NCI-H1092 (cell line): ENCODE results near the gene BUB3.
"Not testable (repeated sequence)": the region's sequence is repeated elsewhere in the genome, so short reads cannot be mapped to it uniquely, and the experiment has no call there.

Source experiments
- DNase-seq: peaks from one replicate; lab custom pipeline; 2025; lab: John Stamatoyannopoulos, UW

BUB3 gene

DNA sequence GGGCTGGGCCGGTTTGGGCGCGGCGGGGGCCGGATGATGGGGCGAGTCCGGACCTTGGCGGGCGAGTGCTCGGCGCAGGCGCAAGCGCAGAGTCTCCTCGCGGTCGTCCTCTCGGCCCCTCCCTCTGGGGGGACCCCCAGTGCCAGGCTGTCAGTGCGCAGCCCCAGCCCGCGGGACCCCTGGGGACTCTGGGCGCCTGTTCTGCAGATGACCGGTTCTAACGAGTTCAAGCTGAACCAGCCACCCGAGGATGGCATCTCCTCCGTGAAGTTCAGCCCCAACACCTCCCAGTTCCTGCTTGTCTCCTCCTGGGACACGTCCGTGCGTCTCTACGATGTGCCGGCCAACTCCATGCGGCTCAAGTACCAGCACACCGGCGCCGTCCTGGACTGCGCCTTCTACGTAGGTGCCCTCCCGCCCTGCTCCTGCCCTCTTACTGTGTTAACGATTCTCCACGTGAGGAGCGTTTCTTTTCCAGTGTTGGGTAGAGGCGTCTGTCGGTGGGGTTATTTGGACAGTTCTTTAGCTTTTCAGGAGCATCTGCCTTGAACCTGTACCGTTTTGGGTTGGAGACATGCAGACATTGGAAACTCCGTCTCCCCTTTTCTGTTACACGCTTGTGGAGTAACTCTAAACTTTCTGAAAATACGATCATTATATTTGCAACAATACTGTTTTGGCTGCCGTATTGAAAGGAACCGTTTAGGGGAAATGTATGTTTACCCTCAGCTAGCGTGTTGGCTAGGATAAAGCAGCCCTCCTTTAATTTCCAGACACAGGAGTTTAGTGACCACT lies 706 bp downstream of the BUB3 start:
- no peak for DNase-seq

- DNase-seq, result no peak
These were observed 1.9 kb downstream of the BUB3 start for GRCh38 chr10:123156078-123156477.

GRCh38 chr10:123157210-123157609 lies 3.0 kb downstream of the BUB3 start:
- DNase-seq, result no peak

DNA sequence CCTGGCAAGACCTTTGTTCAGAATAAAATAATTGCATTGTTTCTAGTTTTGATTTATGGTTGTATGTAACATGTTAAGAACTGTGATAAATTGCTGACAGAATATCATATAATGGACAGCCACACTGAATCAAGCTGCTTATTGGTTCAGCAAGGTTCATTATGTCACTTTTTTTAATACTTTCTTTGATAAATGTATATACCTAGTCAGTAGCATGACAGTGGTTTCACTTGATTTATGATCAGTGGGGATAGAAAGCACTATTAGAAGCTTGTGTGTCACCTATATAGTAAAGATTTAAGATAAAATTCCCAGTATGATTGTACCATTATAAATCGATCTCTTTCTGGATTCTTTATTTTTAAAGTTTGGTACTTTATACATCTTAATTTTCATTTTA lies 4.5 kb downstream of the BUB3 start:
- DNase-seq, result no peak

GRCh38 chr10:123160311-123160980 lies 6.2 kb downstream of the BUB3 start:
- no peak for DNase-seq

DNA sequence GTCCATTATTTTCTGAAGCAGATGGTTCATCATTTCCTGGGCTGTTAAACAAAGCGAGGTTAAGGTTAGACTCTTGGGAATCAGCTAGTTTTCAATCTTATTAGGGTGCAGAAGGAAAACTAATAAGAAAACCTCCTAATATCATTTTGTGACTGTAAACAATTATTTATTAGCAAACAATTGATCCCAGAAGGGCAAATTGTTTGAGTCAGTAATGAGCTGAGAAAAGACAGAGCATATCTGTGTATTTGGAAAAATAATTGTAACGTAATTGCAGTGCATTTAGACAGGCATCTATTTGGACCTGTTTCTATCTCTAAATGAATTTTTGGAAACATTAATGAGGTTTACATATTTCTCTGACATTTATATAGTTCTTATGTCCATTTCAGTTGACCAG lies 10.1 kb downstream of the BUB3 start:
- DNase-seq, result no peak

DNA sequence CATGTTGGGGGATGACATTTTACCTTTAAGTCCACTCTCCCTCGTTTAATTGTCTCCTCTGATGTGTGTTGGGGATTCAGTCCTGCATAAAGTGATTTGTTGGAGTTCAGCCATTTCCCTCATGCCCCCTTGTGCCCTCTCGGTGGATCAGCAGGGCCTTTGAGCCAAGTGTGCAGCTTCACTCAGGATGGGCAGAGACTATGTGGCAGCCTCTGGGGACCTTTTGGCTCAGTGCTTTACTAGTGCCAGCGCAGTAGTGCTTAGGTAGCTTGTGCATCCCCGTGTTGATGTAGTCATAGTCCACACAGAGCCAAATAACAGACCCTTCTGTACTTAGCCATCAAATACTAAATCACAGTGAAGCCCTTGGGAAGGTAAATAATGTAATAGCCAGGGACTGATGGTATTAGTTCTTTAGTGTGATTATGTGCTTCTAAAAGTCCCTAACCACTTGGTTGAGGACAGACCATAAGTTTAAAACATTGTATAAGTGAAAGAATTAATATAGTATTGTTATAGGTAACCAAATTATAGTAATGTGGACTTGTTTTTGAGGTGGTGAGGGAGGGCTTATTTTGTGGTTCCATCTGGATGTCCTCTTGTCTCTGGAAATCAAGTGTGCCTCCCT lies 11.4 kb downstream of the BUB3 start:
- DNase-seq, result peak; percentile 28

DNA sequence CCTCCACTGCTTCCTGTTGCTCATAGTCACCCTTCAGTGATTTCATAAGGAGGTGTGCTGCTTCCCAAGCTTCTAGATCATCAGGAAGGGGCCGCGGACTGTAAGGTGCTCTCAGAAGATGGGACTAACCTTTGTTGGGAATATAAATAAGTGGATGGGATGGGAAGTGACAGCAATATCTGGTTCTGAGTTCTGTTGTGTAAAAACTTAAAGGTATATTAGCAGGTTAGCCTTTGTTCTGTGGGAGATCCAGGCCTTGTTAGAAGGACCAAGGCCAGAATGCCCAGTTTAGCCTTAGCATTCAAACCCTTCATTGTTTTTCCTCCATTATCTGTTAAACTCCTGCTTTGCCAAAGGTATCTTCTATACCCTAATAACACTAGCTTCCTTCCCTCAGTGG lies 12.4 kb downstream of the BUB3 start:
- DNase-seq, result no peak

DNA sequence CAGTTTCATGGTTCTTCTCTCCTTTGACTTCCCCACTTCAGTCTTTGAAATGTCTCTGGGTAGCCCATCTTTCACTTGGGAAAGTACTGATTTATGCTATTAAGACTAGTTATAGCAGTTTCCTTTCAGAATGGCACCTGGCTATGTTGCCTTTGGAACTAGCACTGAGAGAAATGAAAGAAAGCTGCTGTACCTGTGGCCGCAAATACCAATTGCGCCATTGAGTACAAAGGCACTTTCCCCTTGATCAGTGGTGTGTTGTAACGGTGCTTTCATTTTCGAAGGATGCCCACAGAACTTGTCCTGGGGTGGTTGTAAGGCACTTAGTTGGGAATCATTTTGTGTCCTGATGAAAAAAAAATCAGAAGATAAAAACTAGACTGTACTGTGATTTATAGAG lies 16.8 kb downstream of the BUB3 start:
- DNase-seq, result no peak

DNA sequence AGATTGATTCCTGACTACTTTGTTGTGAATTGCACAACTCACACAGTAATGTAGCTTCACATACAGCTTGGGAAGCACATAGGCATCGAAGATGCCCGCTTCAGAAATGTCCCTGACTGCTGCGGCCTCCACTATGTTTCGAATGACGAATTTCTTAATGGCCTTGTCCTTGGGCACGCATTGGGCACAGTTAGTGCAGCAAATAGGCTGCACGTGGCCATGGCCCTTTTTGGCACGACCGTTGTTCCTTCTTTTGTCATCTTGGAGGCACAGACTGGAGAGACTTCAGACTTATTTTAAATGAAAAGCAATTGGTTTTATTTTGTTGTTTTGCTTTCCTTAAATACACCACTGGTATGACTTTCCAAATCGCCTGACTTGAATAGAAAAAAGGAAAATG lies 17.4 kb downstream of the BUB3 start:
- not testable (repeated sequence) for DNase-seq

DNA sequence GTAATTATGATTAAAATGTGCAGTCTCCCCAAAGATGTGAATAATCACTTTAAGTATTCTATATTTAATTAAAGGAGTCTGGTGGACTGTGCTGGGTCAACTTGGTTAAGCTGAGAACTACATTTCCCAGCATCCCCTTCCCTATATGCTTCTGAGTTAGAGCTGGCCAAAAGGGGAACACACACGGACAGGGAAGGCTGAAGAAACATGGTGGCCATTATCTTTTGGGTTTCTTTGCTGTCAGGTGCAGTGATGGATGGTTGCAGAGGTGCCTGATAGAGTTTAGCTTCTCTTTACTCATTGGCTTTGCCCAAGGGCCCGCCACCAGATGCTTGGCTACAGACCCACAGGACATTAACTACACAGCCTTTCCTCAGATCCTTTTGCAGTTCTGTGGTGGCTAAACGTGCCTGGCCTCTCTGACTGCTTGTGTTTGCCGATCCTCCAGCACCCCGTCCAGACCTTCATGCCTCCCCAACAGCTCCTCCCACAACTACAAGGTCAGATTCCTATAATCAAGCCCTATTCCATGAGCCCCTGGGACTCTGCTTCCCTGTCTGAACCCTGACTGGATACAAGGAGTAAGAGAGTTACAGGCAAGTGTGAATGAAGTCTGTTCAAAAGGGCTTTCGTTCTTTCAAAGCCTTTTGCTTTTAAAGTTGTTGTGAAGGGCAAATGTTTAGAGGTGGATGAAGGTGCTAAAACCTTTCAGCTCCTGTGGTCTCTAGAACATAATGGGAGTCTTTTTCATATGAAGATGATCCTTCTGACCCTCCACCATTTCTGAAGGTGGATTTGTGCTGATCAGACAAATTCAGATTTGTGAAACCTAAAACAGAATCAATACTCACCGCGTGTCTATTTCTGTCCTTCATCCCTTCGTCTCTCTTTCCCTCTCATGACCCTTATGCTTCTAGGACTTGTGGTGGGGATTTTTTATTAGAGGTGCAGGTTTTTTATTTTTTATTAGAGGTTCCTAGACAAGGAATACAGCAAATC lies 21.5 kb downstream of the BUB3 start:
- no peak for DNase-seq

- DNase-seq, result not testable (repeated sequence)
These were observed 24.2 kb downstream of the BUB3 start for GRCh38 chr10:123178390-123178789.

DNA sequence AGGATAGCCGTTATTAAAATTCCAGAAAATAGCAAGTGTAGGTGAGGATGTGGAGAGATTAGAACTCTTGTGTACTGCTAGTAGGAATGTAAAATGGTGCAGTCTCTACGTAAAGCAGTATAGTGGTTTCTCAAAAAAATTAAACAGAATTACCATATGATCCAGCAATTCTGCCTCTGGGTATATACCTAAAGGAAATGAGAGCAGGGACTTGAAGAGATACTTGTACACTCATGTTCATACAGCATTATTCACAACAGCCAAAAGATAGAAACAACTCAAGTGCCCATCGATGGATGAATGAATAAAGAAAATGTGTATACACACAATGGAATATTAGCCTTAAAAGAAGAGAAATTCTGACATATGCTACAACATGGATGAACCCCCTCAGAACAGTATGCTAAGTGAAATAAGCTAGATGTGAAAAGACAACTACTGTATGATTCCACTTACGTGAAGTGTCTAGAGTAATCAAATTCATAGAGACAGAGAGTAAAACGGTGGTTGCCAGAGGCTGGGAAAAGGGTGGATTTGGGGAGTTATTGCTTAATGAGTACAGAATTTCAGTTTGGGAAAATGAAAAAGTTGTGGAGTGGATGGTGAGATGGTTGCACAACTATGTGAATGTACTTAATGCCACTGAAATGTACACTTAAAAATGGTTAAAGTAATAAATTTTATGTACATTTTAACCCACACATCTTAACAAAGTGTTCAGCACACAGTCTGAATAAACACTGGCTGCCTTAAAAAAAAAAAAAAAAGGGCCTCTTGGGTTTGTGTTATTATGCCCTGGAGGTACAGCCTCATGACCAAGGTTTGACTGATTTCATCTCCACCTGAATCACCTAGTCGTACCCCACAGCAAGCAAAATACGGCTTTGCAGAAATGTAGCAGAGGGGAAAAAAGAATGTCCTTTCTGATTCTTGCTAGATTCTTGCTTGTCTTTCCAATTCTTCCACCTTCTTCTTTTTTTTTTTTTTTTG lies 26.2 kb downstream of the BUB3 start:
- no peak for DNase-seq

- DNase-seq, result no peak
These were observed 29.5 kb downstream of the BUB3 start for GRCh38 chr10:123183724-123184123.

DNA sequence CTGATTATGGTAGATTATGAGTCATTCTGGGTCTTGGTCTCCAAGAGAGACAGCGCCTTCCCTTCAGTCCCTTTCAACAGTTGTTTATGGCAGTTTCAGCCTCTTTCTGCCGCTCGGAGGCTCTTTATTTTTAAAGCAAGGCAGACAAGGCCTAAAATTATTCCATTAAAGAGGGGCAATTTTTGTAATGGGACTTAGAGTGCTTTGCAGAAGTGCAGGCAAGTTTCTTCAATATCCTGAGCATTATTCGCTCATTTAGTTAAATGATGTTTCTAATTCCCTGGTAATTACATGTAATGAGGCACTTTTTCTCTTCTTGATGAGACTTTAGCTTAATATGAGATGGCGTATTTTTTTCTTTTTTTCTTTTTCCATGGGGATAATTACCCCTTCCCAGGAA lies 33.6 kb downstream of the BUB3 start:
- DNase-seq, result no peak

DNA sequence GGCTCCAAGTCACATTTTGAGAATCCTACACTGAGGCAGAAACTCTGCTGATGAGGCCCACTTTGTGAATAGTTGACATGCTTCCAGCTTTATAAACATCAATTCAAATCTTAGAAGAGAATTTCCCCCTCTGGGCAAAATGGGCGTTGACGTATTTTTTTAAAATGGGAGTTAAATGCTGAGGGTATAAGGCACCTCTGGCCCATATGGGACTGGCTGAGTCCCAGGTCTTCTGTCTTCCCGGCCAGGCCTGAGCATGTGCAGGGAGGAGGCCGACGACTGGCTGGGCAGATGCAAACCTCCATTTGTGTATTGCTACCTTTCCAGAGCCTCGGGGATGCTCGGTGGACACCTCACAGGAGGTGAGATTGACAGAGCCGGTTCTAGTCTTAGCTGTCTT lies 37.7 kb downstream of the BUB3 start:
- DNase-seq, result no peak

DNA sequence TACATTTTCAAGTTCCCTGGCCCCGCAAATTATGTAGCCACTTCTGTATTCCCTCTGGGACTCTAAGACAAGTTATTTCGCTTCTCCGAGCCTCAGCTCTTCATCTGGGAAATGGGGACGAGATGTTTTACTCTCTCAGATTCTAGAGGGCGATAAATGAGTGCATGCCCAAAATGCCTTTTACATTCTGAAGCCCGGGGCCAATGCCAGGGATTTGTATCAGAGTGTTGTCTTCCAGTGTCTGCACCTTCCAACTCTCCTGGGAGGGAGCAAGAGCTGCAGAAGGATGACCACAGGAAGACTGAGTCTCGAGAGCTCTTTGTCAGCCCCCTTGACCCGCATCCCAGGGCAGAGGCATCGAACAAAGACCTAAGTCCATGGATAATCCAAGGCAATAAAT lies 39.9 kb downstream of the BUB3 start:
- no peak for DNase-seq

DNA sequence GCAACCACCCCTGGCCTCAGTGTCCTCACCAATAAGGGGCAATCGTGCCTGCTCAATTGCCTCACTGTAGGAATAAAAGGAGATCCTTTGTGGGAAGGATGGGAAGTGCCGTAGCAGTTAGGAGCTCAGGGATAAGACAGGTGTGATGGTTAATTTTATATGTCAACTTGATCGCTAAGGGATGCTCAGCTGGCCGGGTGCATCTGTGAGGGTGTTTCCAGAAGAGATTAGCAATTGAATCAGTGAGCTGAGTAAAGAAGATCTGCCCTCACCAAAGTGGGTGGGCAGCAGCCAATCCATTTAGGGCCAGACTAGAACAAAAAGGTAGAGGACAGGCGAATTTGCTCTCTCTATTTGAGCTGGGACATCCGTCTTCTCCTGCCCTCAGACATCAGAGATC lies 46.3 kb downstream of the BUB3 start:
- DNase-seq, result no peak

GRCh38 chr10:123202506-123202905 lies 48.3 kb downstream of the BUB3 start:
- no peak for DNase-seq

DNA sequence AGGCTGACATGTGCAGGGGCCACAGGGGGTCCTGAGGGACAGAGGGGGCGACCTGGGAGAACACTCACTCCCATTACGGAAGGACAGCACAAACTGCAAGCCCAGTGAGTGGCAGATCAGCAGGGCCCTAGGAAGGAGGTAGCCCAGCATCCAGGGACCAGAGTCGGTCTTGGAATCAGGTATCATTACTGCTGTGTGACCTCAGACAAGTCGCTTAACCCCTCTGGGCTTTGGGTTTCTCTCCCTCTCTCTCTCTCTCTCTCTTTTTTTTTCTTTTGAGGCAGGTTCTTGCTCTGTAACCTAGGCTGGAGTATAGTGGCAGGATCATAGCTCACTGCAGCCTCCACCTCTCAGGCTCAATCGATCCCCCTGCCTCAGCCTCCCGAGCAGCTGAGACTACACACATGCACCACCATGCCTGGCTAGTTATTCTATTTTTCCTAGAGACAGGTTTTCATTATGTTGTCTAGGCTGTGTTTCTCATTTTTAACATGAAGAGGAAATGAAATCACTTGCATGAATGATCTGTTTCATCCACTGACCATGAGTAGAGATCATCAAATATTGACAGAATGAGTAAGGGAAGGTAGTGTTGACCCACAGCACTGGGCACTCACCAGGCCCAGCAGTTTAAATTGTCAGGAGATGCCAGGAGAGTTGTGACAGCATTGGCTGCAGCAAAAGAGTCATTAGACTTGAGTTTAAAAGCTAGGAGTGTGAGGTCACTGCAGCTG lies 49.4 kb downstream of the BUB3 start:
- DNase-seq, result no peak
